H1 (cell line): ENCODE data around the gene ERP44. TPM values are rescaled to one million over a fixed set of nuclear protein-coding genes. Genes with fewer than 3 reads are reported as not detected.

Experiments
- CTCF ChIA-PET: fragments of 300-600 bp; sonication (Branson Sonifier 250); formaldehyde crosslinking; loops from one replicate; lab custom pipeline; 2021; ENCODE audit not compliant: partially characterized antibody; lab: Charles Lee
- POLR2A ChIA-PET: fragments of 300-600 bp; sonication (Branson Sonifier 250); formaldehyde crosslinking; loops from one replicate; lab custom pipeline; 2021; ENCODE audit warnings: inconsistent platforms; ENCODE audit not compliant: partially characterized antibody; lab: Charles Lee
- DNase-seq, 2 experiments: peaks; one replicate each; pipeline versions ENCODE4 v3.0.0 to v3.0.0-alpha.2; 2010 to 2022; ENCODE audit warnings: low spot score in 2 of 2, low read depth in 1 of 2, mixed read lengths in 1 of 2
- FAIRE-seq: peaks from 2 replicates; lab custom pipeline; 2011; peaks lifted over from hg19 to GRCh38; lab: Jason Lieb, UNC
- H2AFZ ChIP-seq: 2 replicates; pipeline ENCODE4 v1.8.1; 2012; ENCODE audit warnings: low read length, inconsistent platforms
- H2AK5ac ChIP-seq: 2 replicates; pipeline ENCODE4 v1.6.1; 2013; ENCODE audit warnings: low read depth, low read length
- H2BK120ac ChIP-seq: replicated peaks from 2 replicates; pipeline ENCODE3; 2013; ENCODE audit warnings: low read depth, low read length, inconsistent platforms
- H2BK12ac ChIP-seq: 2 replicates; pipeline ENCODE4 v1.6.1; 2013; ENCODE audit warnings: low read depth, low read length
- H2BK15ac ChIP-seq: 2 replicates; pipeline ENCODE4 v1.6.1; 2013; ENCODE audit warnings: low read length
- H2BK20ac ChIP-seq: 2 replicates; pipeline ENCODE4 v1.6.1; 2013; ENCODE audit warnings: low read length
- H2BK5ac ChIP-seq: 2 replicates; pipeline ENCODE4 v1.6.1; 2013; ENCODE audit warnings: low read depth, low read length
- H3K14ac ChIP-seq: 2 replicates; pipeline ENCODE4 v1.6.1; 2013; ENCODE audit warnings: inconsistent platforms; ENCODE audit not compliant: insufficient read length
- H3K18ac ChIP-seq: 2 replicates; pipeline ENCODE4 v1.6.1; 2013; ENCODE audit warnings: low read length; ENCODE audit errors: extremely low read depth
- H3K23ac ChIP-seq: 2 replicates; pipeline ENCODE4 v1.6.1; 2013; ENCODE audit warnings: inconsistent platforms; ENCODE audit not compliant: insufficient read length
- H3K23me2 ChIP-seq: 2 replicates; pipeline ENCODE4 v1.6.1; 2013; ENCODE audit warnings: low read depth, low read length
- H3K27ac ChIP-seq: 2 replicates; pipeline ENCODE4 v1.6.1; 2011; ENCODE audit warnings: low read depth, low read length, inconsistent platforms
- H3K27me3 ChIP-seq, 4 experiments: replicated peaks in 1 of 4; 1 replicate in 1 of 4; 2 replicates in 3 of 4; pipeline versions ENCODE4 v1.6.1 to v1.8.1; 2011 to 2013; ENCODE audit warnings: low read length in 3 of 4, mild to moderate bottlenecking in 3 of 4, inconsistent platforms in 2 of 4, mixed read lengths in 2 of 4, moderate library complexity in 1 of 4; ENCODE audit not compliant: control insufficient read depth in 3 of 4, insufficient read depth in 3 of 4; ENCODE audit errors: extremely low read depth in 1 of 4
- H3K36me3 ChIP-seq, 4 experiments: 2 replicates each; pipeline versions ENCODE4 v1.6.1 to v1.8.1; 2011 to 2013; ENCODE audit warnings: mild to moderate bottlenecking in 4 of 4, low read length in 3 of 4, moderate library complexity in 2 of 4, control low read depth in 1 of 4, inconsistent platforms in 1 of 4; ENCODE audit not compliant: insufficient read depth in 4 of 4, control insufficient read depth in 2 of 4
- H3K4ac ChIP-seq: replicated peaks from 2 replicates; pipeline ENCODE3; 2013; ENCODE audit warnings: low read length, low read depth, mixed read lengths, inconsistent platforms; ENCODE audit not compliant: insufficient read length
- H3K4me1 ChIP-seq, 4 experiments: replicated peaks in 1 of 4; 1 replicate in 1 of 4; 2 replicates in 3 of 4; pipeline versions ENCODE4 v1.6.1 to v1.8.1; 2011 to 2013; ENCODE audit warnings: low read length in 3 of 4, inconsistent platforms in 2 of 4, mixed read lengths in 1 of 4; ENCODE audit not compliant: insufficient read depth in 4 of 4, control insufficient read depth in 3 of 4
- H3K4me2 ChIP-seq, 2 experiments: 2 replicates each; pipeline versions ENCODE4 v1.6.1 to v1.8.1; 2011 to 2013; ENCODE audit warnings: low read depth in 2 of 2, low read length in 2 of 2, control low read depth in 1 of 2, inconsistent platforms in 1 of 2, mild to moderate bottlenecking in 1 of 2; ENCODE audit not compliant: insufficient read depth in 1 of 2
- H3K4me3 ChIP-seq, 4 experiments: fragments of 200-600, 300-600 bp in 1 of 4; sonication (generic), shearing (Covaris generic), sonication (Bioruptor Twin) in 1 of 4; 2 replicates each; pipeline versions ENCODE4 v1.5.1 to v1.8.1; 2011 to 2016; ENCODE audit warnings: low read length in 4 of 4, low read depth in 3 of 4, control low read depth in 2 of 4, inconsistent platforms in 2 of 4, mild to moderate bottlenecking in 2 of 4, mixed read lengths in 1 of 4, moderate library complexity in 1 of 4; ENCODE audit not compliant: insufficient read depth in 2 of 4; ENCODE audit errors: extremely low read depth in 1 of 4
- H3K56ac ChIP-seq: replicated peaks from 2 replicates; pipeline ENCODE3; 2013; ENCODE audit warnings: low read depth, mild to moderate bottlenecking, mixed read lengths, low read length, inconsistent platforms; ENCODE audit not compliant: insufficient read length
- H3K79me1 ChIP-seq: 2 replicates; pipeline ENCODE4 v1.6.1; 2013; ENCODE audit warnings: low read depth, low read length, control low read depth
- H3K79me2 ChIP-seq, 2 experiments: 2 replicates each; pipeline versions ENCODE4 v1.6.1 to v1.8.1; 2012 to 2013; ENCODE audit warnings: low read length in 2 of 2, mild to moderate bottlenecking in 2 of 2, inconsistent platforms in 1 of 2; ENCODE audit not compliant: insufficient read depth in 2 of 2, control insufficient read depth in 1 of 2
- H3K9ac ChIP-seq, 4 experiments: replicated peaks in 1 of 4; 1 replicate in 1 of 4; 2 replicates in 3 of 4; pipeline versions ENCODE4 v1.6.1 to v1.8.1; 2011 to 2013; ENCODE audit warnings: low read depth in 3 of 4, low read length in 3 of 4, control low read depth in 2 of 4, mild to moderate bottlenecking in 2 of 4, moderate library complexity in 2 of 4, inconsistent platforms in 1 of 4; ENCODE audit errors: extremely low read depth in 1 of 4
- H3K9me3 ChIP-seq, 2 experiments: 2 replicates each; pipeline versions ENCODE4 v1.6.1 to v1.8.1; 2012 to 2013; ENCODE audit warnings: mild to moderate bottlenecking in 2 of 2, moderate library complexity in 2 of 2, control low read depth in 1 of 2, inconsistent platforms in 1 of 2, low read depth in 1 of 2, low read length in 1 of 2, mixed read lengths in 1 of 2; ENCODE audit not compliant: insufficient read depth in 2 of 2
- H4K20me1 ChIP-seq, 2 experiments: replicated peaks in 1 of 2; 2 replicates each; pipeline versions ENCODE3 to v1.8.1; 2011 to 2013; ENCODE audit warnings: inconsistent platforms in 2 of 2, low read length in 2 of 2, mild to moderate bottlenecking in 1 of 2; ENCODE audit not compliant: insufficient read depth in 2 of 2, control insufficient read depth in 1 of 2
- H4K5ac ChIP-seq: 2 replicates; pipeline ENCODE4 v1.6.1; 2013; ENCODE audit warnings: low read length, low read depth, mixed read lengths, inconsistent platforms; ENCODE audit not compliant: insufficient read length
- H4K8ac ChIP-seq: 2 replicates; pipeline ENCODE4 v1.8.0; 2013; ENCODE audit warnings: mild to moderate bottlenecking, moderate library complexity, low read length, inconsistent platforms; ENCODE audit not compliant: insufficient read depth; ENCODE audit errors: extremely low read depth
- H4K91ac ChIP-seq: replicated peaks from 2 replicates; pipeline ENCODE3; 2013; ENCODE audit warnings: low read length, mixed read lengths, inconsistent platforms; ENCODE audit not compliant: insufficient read length
- POLR2A ChIP-seq, 2 experiments: IDR thresholded peaks; 1 replicate in 1 of 2; 2 replicates in 1 of 2; pipeline ENCODE4 v1.6.1; 2011; ENCODE audit warnings: low read depth in 2 of 2, low read length in 2 of 2, mild to moderate bottlenecking in 2 of 2; ENCODE audit errors: control extremely low read depth in 1 of 2
- WGBS, 2 experiments: shearing (Covaris generic) in 1 of 2; methylation state at CpG; one replicate each; pipeline versions ENCODE4 v1.1.6 to v1.1.7; 2013 to 2015; ENCODE audit warnings: low lambda C conversion rate in 2 of 2, mixed read lengths in 2 of 2, inconsistent platforms in 1 of 2, low coverage in 1 of 2, missing lambda C conversion rate in 1 of 2; ENCODE audit not compliant: insufficient replicate concordance in 2 of 2, insufficient coverage in 1 of 2, insufficient read length in 1 of 2; ENCODE audit errors: extremely low coverage in 1 of 2, missing lambda C conversion rate in 1 of 2; 5-methylcytosine and 5-hydroxymethylcytosine counted together
- polyA plus RNA-seq, 7 experiments: library from polyadenylated mRNA; depleted of rRNA in 3 of 7; stranded (reverse) in 5 of 7; unstranded in 2 of 7; fragments of >200 nt in 5 of 7; fragments of 200-250 nt in 2 of 7; gene quantifications; 1 replicate in 5 of 7; 2 replicates in 1 of 7; 4 replicates in 1 of 7; pipeline versions ENCODE4 v1.2.1 to v1.2.3, GENCODE V29; 2011 to 2013; ENCODE audit warnings: missing spikeins in 2 of 7, mixed read lengths in 2 of 7
- total RNA-seq: library from RNA; stranded (reverse); fragmentation: NEBNext Ultra II Directional; extraction: Animal tissue kit (Norgen Biotek cat#: 25700); gene quantifications from 2 replicates; pipeline ENCODE4 v1.2.1, GENCODE V29; 2021

Gene ERP44
- total and polyA plus RNA-seq, 2 of the 8 experiments (the other 6 are each of a cell fraction or from before 2014, with no cell fraction given) = 5.7 to 15.6 TPM

- H2BK12ac ChIP-seq = no peak overlapping the region
- H3K36me3 ChIP-seq = no peaks in the 10 kb centered on the region
- H3K79me1 ChIP-seq = no peaks in the 10 kb centered on the region
- no peak overlapping the region for H3K23ac ChIP-seq
- no peak overlapping the region for H3K9ac ChIP-seq
- ChIA-PET POLR2A (interaction anchor here (0.6 kb wide), 1 partner anchor 863 kb away, joined by 4 read pairs; no protein-coding TSS in a partner anchor), CTCF (interaction anchor here (0.7 to 2.6 kb wide), 6 partner anchors 8 to 464 kb away, joined by 3 to 9 read pairs (median 4); no protein-coding TSS in a partner anchor)
- DNase-seq = no peak
- H3K27me3 ChIP-seq = no peaks in the 10 kb centered on the region
- WGBS, 2 experiments = 89% methylated on average over 2 of the region's 2 CpGs; no CpG with 5 or more reads in 1 of the 2 experiments
- H3K4me1 ChIP-seq = no peaks in the 10 kb centered on the region
- no peak overlapping the region for H3K18ac ChIP-seq
- H3K4ac ChIP-seq = no peak overlapping the region
- no peak overlapping the region for H3K27ac ChIP-seq
- H3K79me2 ChIP-seq = no peaks in the 10 kb centered on the region
- no peak overlapping the region for H2AFZ ChIP-seq
- no peak overlapping the region for H4K8ac ChIP-seq
- H2AK5ac ChIP-seq = no peak overlapping the region
- H4K91ac ChIP-seq = no peak overlapping the region
- no peak overlapping the region for H2BK5ac ChIP-seq
- no peak overlapping the region for H2BK120ac ChIP-seq
- no peaks in the 10 kb centered on the region for H3K23me2 ChIP-seq
- H2BK15ac ChIP-seq = no peak overlapping the region
- no peak overlapping the region for H3K4me2 ChIP-seq
- no peak overlapping the region for H3K14ac ChIP-seq
- H4K20me1 ChIP-seq = peaks cover 0 to 2% of the 10 kb centered on the region in 2 experiments
- no peak overlapping the region for H3K56ac ChIP-seq
- H3K9me3 ChIP-seq = no peaks in the 10 kb centered on the region
- H4K5ac ChIP-seq = no peak overlapping the region
- H3K4me3 ChIP-seq = no peak overlapping the region
- TF ChIP-seq POLR2A (IDR thresholded peaks at IDR 0.05; ENCODE audit: control extremely low read depth in 1 of 2, low read depth in 2 of 2, low read length in 2 of 2) = no peak
- FAIRE-seq = no peak
- H2BK20ac ChIP-seq = no peak overlapping the region
Observed at GRCh38 chr9:100013573-100013972, 85.2 kb downstream of the ERP44 start.
